HG03025 (cell line): ENCODE results near the gene PRG2.
"Not testable (repeated sequence)": the region's sequence is repeated elsewhere in the genome, so short reads cannot be mapped to it uniquely, and the experiment has no call there.

Source experiments
- ATAC-seq: cut with Tn5 transposase; IDR thresholded peaks from one replicate; pipeline ENCODE4 v1.9.1; 2021; ENCODE audit warnings: mild to moderate bottlenecking, moderate library complexity; ENCODE audit not compliant: unreplicated experiment, low FRiP score

PRG2 gene

DNA sequence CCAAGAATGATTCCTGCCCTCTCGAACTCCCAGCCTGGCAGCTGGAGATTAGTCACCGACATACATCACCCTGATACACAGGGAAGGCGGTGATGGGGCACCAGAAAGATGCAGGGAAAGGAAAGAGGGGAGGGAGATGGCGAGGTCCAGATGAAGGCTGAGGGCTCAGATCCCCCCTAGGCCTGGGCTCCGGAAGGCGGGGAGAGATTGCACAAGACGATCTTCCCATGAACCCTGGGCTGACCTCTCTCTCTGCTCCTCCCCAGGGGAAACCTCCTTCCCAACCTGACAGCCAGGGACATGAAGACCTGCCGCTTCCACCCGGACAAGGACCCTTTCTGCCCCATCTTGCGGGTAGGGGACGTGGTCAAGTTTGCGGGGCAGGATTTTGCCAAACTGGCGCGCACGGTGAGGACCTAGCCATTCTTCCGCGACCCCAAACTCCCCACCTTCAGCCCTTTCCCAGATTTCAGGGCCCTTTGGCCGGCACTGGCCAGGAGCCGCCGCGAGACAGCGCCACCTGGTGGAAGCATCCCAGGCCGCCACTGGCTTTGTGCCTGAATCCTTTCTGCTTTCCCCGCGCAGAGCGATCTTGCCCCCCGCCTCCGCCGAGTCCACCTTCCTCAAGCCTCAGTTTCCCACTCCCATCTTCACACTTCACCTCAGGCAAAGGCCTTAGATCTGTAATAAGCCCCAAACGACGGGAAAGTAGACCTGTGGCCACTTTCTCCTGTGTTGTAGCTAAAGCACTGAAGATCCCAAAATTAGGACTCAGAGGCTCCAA, 40.8 kb downstream of the PRG2 start:
- ATAC-seq: no peak

DNA sequence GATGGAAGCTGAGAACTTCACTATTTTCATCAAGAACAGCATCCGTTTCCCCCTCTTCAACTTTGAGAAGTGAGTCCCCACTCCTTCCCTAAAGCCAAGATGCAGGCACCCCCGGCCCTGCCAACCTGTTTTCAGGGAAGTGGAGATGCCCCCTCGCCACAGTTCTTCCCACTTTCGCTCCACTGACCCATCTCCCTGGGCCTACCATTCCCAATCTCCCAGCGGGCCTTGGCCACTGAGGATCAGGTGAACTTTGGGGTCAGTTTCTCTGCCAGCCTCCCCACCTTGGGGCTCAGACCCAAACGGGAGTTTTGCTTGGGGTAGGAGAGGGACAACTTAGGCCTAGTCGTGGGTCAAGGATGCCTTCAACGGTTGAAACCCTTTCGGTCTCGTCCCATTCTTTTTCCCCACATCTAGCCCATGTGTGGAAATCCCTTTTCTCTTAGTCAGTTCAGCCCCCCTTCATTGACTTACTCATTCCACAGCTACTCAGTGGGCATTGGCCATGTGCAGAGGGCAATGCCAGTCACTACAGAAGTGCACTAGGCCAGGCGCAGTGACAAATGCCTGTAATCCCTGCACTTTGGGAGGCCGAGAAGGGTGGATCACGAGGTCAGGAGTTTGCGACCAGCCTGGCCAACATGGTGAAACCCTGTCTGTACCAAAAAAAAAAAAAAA, 41.7 kb downstream of the PRG2 start:
- no peak for ATAC-seq

- ATAC-seq: no peak
Observed at GRCh38 chr11:57348052-57348451, 42.4 kb downstream of the PRG2 start.

GRCh38 chr11:57347336-57347735, 43.1 kb downstream of the PRG2 start:
- ATAC-seq: no peak

GRCh38 chr11:57345555-57346211, 44.8 kb downstream of the PRG2 start:
- peak; percentile 74 for ATAC-seq

GRCh38 chr11:57344826-57345225, 45.6 kb downstream of the PRG2 start:
- ATAC-seq: no peak

DNA sequence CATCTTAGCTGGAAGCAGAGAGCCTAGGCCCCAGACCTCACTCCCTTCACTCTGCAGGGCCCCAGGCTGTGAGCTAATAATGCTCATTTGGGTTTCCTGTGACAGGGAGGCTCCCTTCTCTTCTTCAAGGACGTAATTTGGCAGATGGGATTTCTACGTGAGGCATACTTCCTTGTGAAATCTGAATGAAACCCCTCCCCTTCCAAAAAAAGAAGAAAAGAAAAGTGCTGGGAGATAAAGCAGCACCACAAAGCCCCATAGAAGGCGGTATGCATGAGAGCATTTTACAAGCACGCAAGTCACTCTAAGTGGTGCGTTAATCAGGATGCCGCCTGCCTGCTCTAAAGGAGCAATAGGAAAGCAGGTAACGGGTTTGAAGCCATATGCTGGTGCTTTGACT, 46.6 kb downstream of the PRG2 start:
- no peak for ATAC-seq

DNA sequence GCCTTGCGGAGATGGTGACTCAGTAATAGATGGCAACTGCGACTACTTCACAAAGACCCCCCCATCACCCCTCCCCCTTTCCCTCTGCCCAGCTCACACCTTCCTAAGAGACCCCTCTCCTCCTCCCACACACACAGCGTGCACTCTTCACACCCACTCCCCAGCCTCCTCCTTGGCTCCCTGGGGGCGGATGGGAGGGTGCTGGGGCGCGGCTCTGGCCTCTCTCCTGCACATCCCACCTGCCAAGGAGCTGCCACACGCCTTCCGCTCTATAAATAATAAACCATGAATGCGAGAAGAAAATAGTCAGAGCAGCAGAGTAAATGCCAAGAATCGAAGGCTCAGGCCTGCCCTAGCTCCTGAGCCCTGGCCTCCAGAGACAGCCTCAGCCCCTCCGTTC, 47.7 kb downstream of the PRG2 start:
- ATAC-seq: no peak

DNA sequence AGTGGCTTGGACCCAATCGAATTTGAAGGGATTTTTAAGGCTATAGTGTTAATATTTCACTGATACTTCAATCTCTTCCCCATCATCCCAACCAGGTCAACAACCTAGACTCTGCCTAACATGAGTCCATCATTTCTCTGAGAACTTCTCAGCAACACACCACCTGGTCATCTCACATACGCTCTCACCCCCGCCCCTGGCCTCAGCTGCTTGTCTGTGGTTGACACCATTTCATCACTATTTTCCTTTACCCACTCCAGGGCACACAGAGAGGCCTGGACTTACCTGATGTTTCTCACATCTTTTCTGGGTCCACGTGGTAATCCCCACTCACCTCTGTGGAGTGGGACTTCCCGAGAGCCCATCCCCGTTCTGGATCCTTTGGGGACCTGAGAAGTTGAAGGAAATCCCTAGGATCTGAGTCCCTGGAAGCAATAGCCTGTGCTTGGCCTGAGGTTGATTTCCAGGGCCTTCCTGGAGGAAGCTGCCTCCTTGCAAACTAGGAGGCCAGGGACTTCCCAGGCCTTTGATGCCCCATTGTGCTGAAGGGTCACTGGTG, 49.1 kb downstream of the PRG2 start:
- ATAC-seq: no peak

- ATAC-seq: no peak
Observed at GRCh38 chr11:57340039-57340615, 50.3 kb downstream of the PRG2 start.

DNA sequence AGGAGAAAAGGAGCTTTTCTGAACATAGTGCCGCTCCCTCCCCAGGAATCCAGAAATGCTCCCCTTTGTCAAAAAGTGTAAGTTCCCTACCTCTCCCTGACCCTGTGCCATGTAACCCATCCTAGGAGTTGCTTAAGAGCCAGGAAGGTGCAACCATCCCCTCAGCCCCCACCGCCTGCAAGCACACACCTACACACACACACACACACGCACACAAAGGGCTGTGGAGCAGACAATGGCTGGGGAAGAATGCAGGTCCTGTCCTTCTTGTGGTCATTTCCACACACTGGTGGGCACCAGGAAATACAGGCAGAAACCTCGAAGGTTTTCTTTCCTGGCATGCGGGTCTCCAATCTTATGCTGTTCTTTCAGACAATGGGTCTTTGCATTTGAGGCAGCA, 51.1 kb downstream of the PRG2 start:
- ATAC-seq: no peak

DNA sequence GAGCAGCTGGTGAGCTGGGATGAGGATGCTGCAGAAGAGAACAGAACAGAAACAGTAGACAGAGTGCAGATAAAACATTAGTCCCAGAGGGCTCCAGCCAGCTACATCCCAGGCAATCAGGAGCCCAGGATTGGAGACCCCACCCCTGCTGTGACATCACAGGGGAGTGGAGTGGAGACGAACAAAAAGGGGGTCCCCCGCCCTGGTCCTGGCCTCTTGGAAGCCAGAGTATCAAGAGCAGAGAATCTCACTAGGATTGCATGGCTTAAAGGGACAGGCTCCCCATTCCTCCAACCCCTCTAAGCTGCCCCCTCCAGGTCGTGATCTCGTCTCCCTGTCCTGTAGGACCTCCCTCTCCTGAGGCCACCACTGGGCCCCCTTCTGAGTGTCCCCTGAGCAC, 52.3 kb downstream of the PRG2 start, which contains the start of gene P2RX3:
Gene P2RX3 (plus strand): TSS at position 211 of the 400 bp plus-strand sequence. CDS start 199 bp downstream, outside the sequence.
- no peak for ATAC-seq

DNA sequence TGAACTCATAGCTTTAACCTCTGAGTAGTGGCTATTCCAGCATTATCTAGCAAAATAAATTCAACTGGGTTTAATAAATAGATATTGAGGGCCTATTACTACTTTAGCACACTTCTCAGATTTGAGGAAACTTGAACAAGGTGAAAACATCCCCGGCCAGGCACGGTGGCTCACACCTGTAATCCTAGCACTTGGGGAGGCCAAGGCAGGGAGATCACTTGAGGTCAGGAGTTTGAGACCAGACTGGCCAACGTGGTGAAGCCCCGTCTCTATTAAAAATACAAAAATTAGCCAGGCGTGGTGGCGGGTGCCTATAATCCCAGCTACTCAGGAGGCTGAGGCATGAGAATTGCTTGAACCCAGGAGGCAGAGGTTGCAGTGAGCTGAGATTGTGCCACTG, 53.6 kb downstream of the PRG2 start:
- ATAC-seq: not testable (repeated sequence)
